BJ (cell line): ENCODE results near the gene HFE. TPM values are rescaled to one million over a fixed set of nuclear protein-coding genes. Genes with fewer than 3 reads are reported as not detected.
A peak's percentile ranks its signal among the peaks of the same experiment; 100 is the strongest.

ENCODE experiments used
- CTCF ChIA-PET: fragments of 350-600 bp; formaldehyde crosslinking; extraction: SDS; loops from one replicate; lab custom pipeline; 2021; ENCODE audit warnings: antibody characterized with exemption, inconsistent platforms; lab: Yijun Ruan, JAX
- POLR2A ChIA-PET: fragments of 300-600 bp; sonication (Branson Sonifier 250); formaldehyde crosslinking; extraction: SDS; loops from one replicate; lab custom pipeline; 2021; ENCODE audit warnings: antibody characterized with exemption; lab: Charles Lee
- DNase-seq: peaks from one replicate; pipeline ENCODE4 v3.0.0-alpha.2; 2011; ENCODE audit warnings: low read depth
- H3K27me3 ChIP-seq: 2 replicates; pipeline ENCODE4 v1.6.0; 2011; ENCODE audit warnings: low read length; ENCODE audit not compliant: control insufficient read depth, insufficient read depth
- H3K36me3 ChIP-seq: 2 replicates; pipeline ENCODE4 v1.5.1; 2011; ENCODE audit warnings: low read length; ENCODE audit not compliant: control insufficient read depth, insufficient read depth
- H3K4me3 ChIP-seq: 2 replicates; pipeline ENCODE4 v1.5.1; 2011; ENCODE audit warnings: low read depth, mild to moderate bottlenecking, control low read depth, low read length
- CTCF ChIP-seq: IDR thresholded peaks from 2 replicates; pipeline ENCODE4 v1.5.1; 2011; ENCODE audit warnings: low read depth, mild to moderate bottlenecking, control low read depth, inconsistent platforms, low read length, moderate library complexity; ENCODE audit not compliant: insufficient read depth
- polyA plus RNA-seq: library from polyadenylated mRNA; depleted of rRNA; stranded (reverse); fragments of >200 nt; gene quantifications from 2 replicates; pipeline ENCODE4 v1.2.3, GENCODE V29; 2011

HFE gene
- polyA plus RNA-seq, 1 experiment: 24.3 TPM

- ChIA-PET CTCF (no interaction called here), POLR2A (interaction anchor here (1.1 kb wide), 1 partner anchor 9 kb away, joined by 3 read pairs; a partner anchor contains a TSS)
- DNase-seq: no peak
- Histone ChIP-seq H3K36me3 (no peaks in the 10 kb centered on the region), H3K4me3 (peak overlapping the region; percentile 42), H3K27me3 (no peaks in the 10 kb centered on the region)
- TF ChIP-seq CTCF: no peak
These were observed 33.0 kb upstream of the HFE start for GRCh38 chr6:26053992-26054780.

- POLR2A ChIA-PET: no interaction called here
- Histone ChIP-seq H3K36me3 (no peaks in the 10 kb centered on the region), H3K27me3 (no peaks in the 10 kb centered on the region), H3K4me3 (peak overlapping the region; percentile 42)
- CTCF ChIA-PET: interaction anchor here (1.0 to 1.1 kb wide), 2 partner anchors 28 to 46 kb away, joined by 3 to 4 read pairs; a partner anchor contains a TSS
- DNase-seq: peak; percentile 93
- peak; percentile 4; the same call in 1 of the 2 replicates for TF ChIP-seq CTCF
These were observed 32.2 kb upstream of the HFE start for GRCh38 chr6:26054781-26055718.

- DNase-seq: peak; percentile 71
- TF ChIP-seq CTCF: no peak
- ChIA-PET CTCF (interaction anchor here (1.0 to 1.8 kb wide), 3 partner anchors 29 to 46 kb away, joined by 3 to 7 read pairs (median 4); a partner anchor contains a TSS), POLR2A (interaction anchor here (0.6 to 1.0 kb wide), 4 partner anchors 10 to 143 kb away, joined by 3 to 4 read pairs (median 3); a partner anchor contains a TSS)
- Histone ChIP-seq H3K36me3 (no peaks in the 10 kb centered on the region), H3K4me3 (peak overlapping the region; percentile 42), H3K27me3 (no peaks in the 10 kb centered on the region)
These were observed 31.3 kb upstream of the HFE start for GRCh38 chr6:26055719-26056582.

GRCh38 chr6:26056583-26057350, 30.5 kb upstream of the HFE start:
- Histone ChIP-seq H3K27me3 (no peaks in the 10 kb centered on the region), H3K4me3 (peak overlapping the region; percentile 42), H3K36me3 (no peaks in the 10 kb centered on the region)
- ChIA-PET POLR2A (interaction anchor here (0.5 to 1.0 kb wide), 6 partner anchors 11 to 575 kb away, joined by 3 to 5 read pairs (median 3); a partner anchor contains a TSS), CTCF (interaction anchor here (1.8 kb wide), 1 partner anchor 40 kb away, joined by 7 read pairs; no protein-coding TSS in a partner anchor)
- TF ChIP-seq CTCF: no peak
- no peak for DNase-seq
